ENCODE measurements around the gene TRDN. TPM values are rescaled to one million over a fixed set of nuclear protein-coding genes. Genes with fewer than 3 reads are reported as not detected.

TRDN gene
- total RNA-seq, 1 donor: not detected

DNA sequence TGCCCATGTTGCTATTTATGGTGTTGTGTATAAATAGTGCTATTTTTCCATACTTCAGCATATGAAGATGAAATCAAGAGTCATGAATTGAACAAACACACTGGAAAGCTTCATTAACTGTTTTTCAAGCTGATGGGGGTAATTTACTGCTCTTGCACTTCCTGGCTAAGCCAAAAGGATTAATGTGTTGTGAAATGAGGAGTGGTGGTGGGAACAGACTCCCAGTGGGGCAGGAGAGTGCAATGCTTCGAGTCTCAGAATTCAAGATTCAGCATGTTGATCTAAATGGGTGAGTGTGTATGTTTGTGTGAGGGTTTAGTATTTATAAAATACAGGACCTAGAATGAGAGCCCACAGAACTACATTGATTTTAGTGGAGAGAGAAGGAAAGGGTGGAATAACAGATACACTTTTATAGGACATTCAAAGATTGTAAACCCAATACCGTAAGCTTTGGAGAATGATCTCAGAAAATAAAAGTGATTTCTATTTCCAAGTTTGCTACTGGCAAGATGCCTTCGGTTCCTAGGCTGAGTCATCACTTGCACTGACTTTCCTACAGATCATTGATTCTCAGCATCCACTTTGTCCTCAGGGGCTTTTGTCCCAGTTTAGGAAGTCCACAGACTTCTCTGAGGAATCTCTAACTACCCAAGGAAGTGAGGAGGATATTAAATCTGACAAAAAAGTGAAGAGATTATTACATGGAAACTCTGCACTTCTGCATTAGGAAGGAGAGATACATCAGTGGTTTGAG, 303.6 kb downstream of the TRDN start:
- no peaks in the 10 kb centered on the region for H3K9me3 ChIP-seq (ENCODE audit: low read depth, low read length)
- H3K4me2 ChIP-seq (ENCODE audit: insufficient read depth, low read length): no peak overlapping the region
- no peak overlapping the region for H3K4me3 ChIP-seq (ENCODE audit: insufficient read depth, low read length)
- H3K79me2 ChIP-seq (ENCODE audit: insufficient read depth, low read length): no peaks in the 10 kb centered on the region
- H3K4me1 ChIP-seq (ENCODE audit: insufficient read depth, low read length): no peaks in the 10 kb centered on the region
- TF ChIP-seq, protein P1, sequence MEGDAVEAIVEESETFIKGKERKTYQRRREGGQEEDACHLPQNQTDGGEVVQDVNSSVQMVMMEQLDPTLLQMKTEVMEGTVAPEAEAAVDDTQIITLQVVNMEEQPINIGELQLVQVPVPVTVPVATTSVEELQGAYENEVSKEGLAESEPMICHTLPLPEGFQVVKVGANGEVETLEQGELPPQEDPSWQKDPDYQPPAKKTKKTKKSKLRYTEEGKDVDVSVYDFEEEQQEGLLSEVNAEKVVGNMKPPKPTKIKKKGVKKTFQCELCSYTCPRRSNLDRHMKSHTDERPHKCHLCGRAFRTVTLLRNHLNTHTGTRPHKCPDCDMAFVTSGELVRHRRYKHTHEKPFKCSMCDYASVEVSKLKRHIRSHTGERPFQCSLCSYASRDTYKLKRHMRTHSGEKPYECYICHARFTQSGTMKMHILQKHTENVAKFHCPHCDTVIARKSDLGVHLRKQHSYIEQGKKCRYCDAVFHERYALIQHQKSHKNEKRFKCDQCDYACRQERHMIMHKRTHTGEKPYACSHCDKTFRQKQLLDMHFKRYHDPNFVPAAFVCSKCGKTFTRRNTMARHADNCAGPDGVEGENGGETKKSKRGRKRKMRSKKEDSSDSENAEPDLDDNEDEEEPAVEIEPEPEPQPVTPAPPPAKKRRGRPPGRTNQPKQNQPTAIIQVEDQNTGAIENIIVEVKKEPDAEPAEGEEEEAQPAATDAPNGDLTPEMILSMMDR (IDR thresholded peaks at IDR 0.05; ENCODE audit: extremely low read depth, low read depth, low read length): no peak
- no peaks in the 10 kb centered on the region for H3K36me3 ChIP-seq (ENCODE audit: insufficient read depth, low read length)
- no peaks in the 10 kb centered on the region for H4K20me1 ChIP-seq (ENCODE audit: insufficient read depth, low read length)
- no peaks in the 10 kb centered on the region for H3K27me3 ChIP-seq (ENCODE audit: insufficient read depth, low read length)
- no peak overlapping the region for H2AFZ ChIP-seq (ENCODE audit: low read length)
- DNase-seq (ENCODE audit: insufficient read length, low spot score, missing footprints): no peak
- no peak overlapping the region for H3K27ac ChIP-seq (ENCODE audit: low read depth, low read length)

DNA sequence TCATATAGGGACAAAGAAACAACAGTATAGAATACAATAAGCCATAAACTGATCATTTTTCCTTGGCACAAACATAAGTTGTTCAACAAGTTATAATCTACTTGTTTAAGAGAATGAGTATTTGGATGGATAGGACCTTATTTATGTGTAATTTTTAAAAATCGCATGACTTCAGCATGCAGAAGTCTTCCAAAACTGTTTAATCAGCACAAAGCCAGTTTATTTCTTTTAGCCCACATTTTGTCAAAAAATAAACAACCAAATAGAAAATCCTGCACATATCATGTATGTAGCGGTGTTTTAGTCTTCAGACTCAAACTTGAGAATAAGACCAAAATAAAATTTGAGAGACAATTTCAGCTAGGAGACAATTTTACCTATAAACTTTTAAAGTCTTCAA, 304.7 kb downstream of the TRDN start:
- Histone ChIP-seq H3K4me1 (ENCODE audit: insufficient read depth, low read length) (no peaks in the 10 kb centered on the region), H3K79me2 (ENCODE audit: insufficient read depth, low read length) (no peaks in the 10 kb centered on the region), H3K9me3 (ENCODE audit: low read depth, low read length) (no peaks in the 10 kb centered on the region), H3K4me2 (ENCODE audit: insufficient read depth, low read length) (no peak overlapping the region), H3K27ac (ENCODE audit: low read depth, low read length) (no peak overlapping the region), H3K4me3 (ENCODE audit: insufficient read depth, low read length) (no peak overlapping the region), H3K36me3 (ENCODE audit: insufficient read depth, low read length) (no peaks in the 10 kb centered on the region), H4K20me1 (ENCODE audit: insufficient read depth, low read length) (no peaks in the 10 kb centered on the region), H3K27me3 (ENCODE audit: insufficient read depth, low read length) (no peaks in the 10 kb centered on the region), H2AFZ (ENCODE audit: low read length) (no peak overlapping the region)
- TF ChIP-seq, protein P1 (IDR thresholded peaks at IDR 0.05; ENCODE audit: extremely low read depth, low read depth, low read length): no peak
- DNase-seq (ENCODE audit: insufficient read length, low spot score, missing footprints): no peak

- no peaks in the 10 kb centered on the region for H3K36me3 ChIP-seq (ENCODE audit: insufficient read depth, low read length)
- DNase-seq (ENCODE audit: insufficient read length, low spot score, missing footprints): no peak
- no peaks in the 10 kb centered on the region for H3K27me3 ChIP-seq (ENCODE audit: insufficient read depth, low read length)
- TF ChIP-seq, protein P1 (IDR thresholded peaks at IDR 0.05; ENCODE audit: extremely low read depth, low read depth, low read length): no peak
- H3K27ac ChIP-seq (ENCODE audit: low read depth, low read length): no peak overlapping the region
- no peak overlapping the region for H3K4me3 ChIP-seq (ENCODE audit: insufficient read depth, low read length)
- no peak overlapping the region for H2AFZ ChIP-seq (ENCODE audit: low read length)
- H3K79me2 ChIP-seq (ENCODE audit: insufficient read depth, low read length): no peaks in the 10 kb centered on the region
- no peaks in the 10 kb centered on the region for H4K20me1 ChIP-seq (ENCODE audit: insufficient read depth, low read length)
- no peaks in the 10 kb centered on the region for H3K4me1 ChIP-seq (ENCODE audit: insufficient read depth, low read length)
- H3K4me2 ChIP-seq (ENCODE audit: insufficient read depth, low read length): no peak overlapping the region
- H3K9me3 ChIP-seq (ENCODE audit: low read depth, low read length): no peaks in the 10 kb centered on the region
Measured at GRCh38 chr6:123329337-123329736, 307.4 kb downstream of the TRDN start.

GRCh38 chr6:123323452-123324329, 313.1 kb downstream of the TRDN start:
- no peak for DNase-seq (ENCODE audit: insufficient read length, low spot score, missing footprints)
- Histone ChIP-seq H3K4me2 (ENCODE audit: insufficient read depth, low read length) (no peak overlapping the region), H3K27ac (ENCODE audit: low read depth, low read length) (no peak overlapping the region), H3K4me1 (ENCODE audit: insufficient read depth, low read length) (no peaks in the 10 kb centered on the region), H2AFZ (ENCODE audit: low read length) (no peak overlapping the region), H3K36me3 (ENCODE audit: insufficient read depth, low read length) (no peaks in the 10 kb centered on the region), H3K4me3 (ENCODE audit: insufficient read depth, low read length) (no peak overlapping the region), H4K20me1 (ENCODE audit: insufficient read depth, low read length) (no peaks in the 10 kb centered on the region), H3K79me2 (ENCODE audit: insufficient read depth, low read length) (no peaks in the 10 kb centered on the region), H3K27me3 (ENCODE audit: insufficient read depth, low read length) (no peaks in the 10 kb centered on the region), H3K9me3 (ENCODE audit: low read depth, low read length) (no peaks in the 10 kb centered on the region)
- TF ChIP-seq, protein P1 (IDR thresholded peaks at IDR 0.05; ENCODE audit: extremely low read depth, low read depth, low read length): no peak
